GM18502 (cell line): ENCODE measurements around the gene ITGAX.
"Not testable (repeated sequence)": the region's sequence is repeated elsewhere in the genome, so short reads cannot be mapped to it uniquely, and the experiment has no call there.

Experiments
- ATAC-seq: cut with Tn5 transposase; IDR thresholded peaks from one replicate; pipeline ENCODE4 v1.9.1; 2021; ENCODE audit warnings: mild to moderate bottlenecking; ENCODE audit not compliant: unreplicated experiment, poor library complexity

The ITGAX gene

GRCh38 chr16:31404353-31405064 is 49.5 kb downstream of the ITGAX start:
- no peak for ATAC-seq

GRCh38 chr16:31407406-31407805 is 52.4 kb downstream of the ITGAX start:
- ATAC-seq = no peak

GRCh38 chr16:31409433-31409832 is 54.5 kb downstream of the ITGAX start:
- ATAC-seq = no peak

- no peak for ATAC-seq
Observed at GRCh38 chr16:31410082-31410481, 55.1 kb downstream of the ITGAX start.

GRCh38 chr16:31411024-31411844 is 56.3 kb downstream of the ITGAX start:
- ATAC-seq = no peak

GRCh38 chr16:31412750-31413149 is 57.8 kb downstream of the ITGAX start:
- no peak for ATAC-seq

- ATAC-seq = no peak
Observed at GRCh38 chr16:31413381-31413780, 58.4 kb downstream of the ITGAX start.

GRCh38 chr16:31413943-31414342 is 59.0 kb downstream of the ITGAX start:
- no peak for ATAC-seq

- no peak for ATAC-seq
Observed at GRCh38 chr16:31414706-31415105, 59.7 kb downstream of the ITGAX start.

GRCh38 chr16:31416371-31416770 is 61.4 kb downstream of the ITGAX start:
- no peak for ATAC-seq

GRCh38 chr16:31417036-31417435 is 62.1 kb downstream of the ITGAX start:
- not testable (repeated sequence) for ATAC-seq

GRCh38 chr16:31417916-31418315 is 62.9 kb downstream of the ITGAX start:
- no peak for ATAC-seq

- no peak for ATAC-seq
Observed at GRCh38 chr16:31420037-31420436, 65.1 kb downstream of the ITGAX start.

- ATAC-seq = peak; percentile 69
Observed at GRCh38 chr16:31421587-31421986, 66.6 kb downstream of the ITGAX start.

- no peak for ATAC-seq
Observed at GRCh38 chr16:31423241-31423640, 68.3 kb downstream of the ITGAX start.

- no peak for ATAC-seq
Observed at GRCh38 chr16:31423801-31424200, 68.8 kb downstream of the ITGAX start.

- no peak for ATAC-seq
Observed at GRCh38 chr16:31427441-31428278, 72.7 kb downstream of the ITGAX start.

GRCh38 chr16:31428279-31428597 is 73.3 kb downstream of the ITGAX start, which contains the start of gene COX6A2:
COX6A2 (minus strand) TSS chr16:31428360; CDS start chr16:31428325, 35 bp downstream.
- no peak for ATAC-seq

GRCh38 chr16:31428638-31429247 is 73.8 kb downstream of the ITGAX start:
- no peak for ATAC-seq

- no peak for ATAC-seq
Observed at GRCh38 chr16:31429314-31429713, 74.3 kb downstream of the ITGAX start.
